ENCODE results near the gene RAD51. TPM values are rescaled to one million over a fixed set of nuclear protein-coding genes. Genes with fewer than 3 reads are reported as not detected.

RAD51 gene
- total RNA-seq, 1 experiment from 2014 or later = 20.9 TPM

- H2AFZ ChIP-seq (ENCODE audit: low read depth, low read length, poor library complexity, severe bottlenecking) = no peak overlapping the region
- no peak for ATAC-seq
- peaks cover 12% of the 10 kb centered on the region in 2 experiments; a peak in 3 of 4 replicates for H3K36me3 ChIP-seq (ENCODE audit: control insufficient read depth in 1 of 2, insufficient read depth in 2 of 2, low read length in 2 of 2)
- intact Hi-C loops (cut with micrococcal nuclease) = no loop called here
- no peaks in the 10 kb centered on the region for H3K27me3 ChIP-seq (ENCODE audit: insufficient read depth, low read length)
- no peak for DNase-seq (ENCODE audit: low read depth, low spot score)
- H3K9me2 ChIP-seq (ENCODE audit: insufficient read depth) = no peaks in the 10 kb centered on the region
- H3K4me2 ChIP-seq (ENCODE audit: low read length) = no peak overlapping the region
- H3K4me3 ChIP-seq (replicated peaks in 1 of 2; ENCODE audit: low read depth in 1 of 2, low read length in 2 of 2) = no peak overlapping the region
- no peaks in the 10 kb centered on the region for H4K20me1 ChIP-seq (ENCODE audit: insufficient read depth)
- H3K79me2 ChIP-seq (ENCODE audit: insufficient read depth, low read length) = peaks cover 27% of the 10 kb centered on the region
- BruUV-seq (replicated peaks) = no TSS peak
- RAD21 ChIA-PET (ENCODE audit: low non-redundant PET in 1 of 2, low total read pairs in 2 of 2, uncharacterized antibody in 2 of 2, unreplicated experiment in 2 of 2) = no interaction called here
- no peak for TF ChIP-seq SRF (IDR thresholded peaks at IDR 0.05; ENCODE audit: low read depth)
- TF ChIP-seq ELF1 (IDR thresholded peaks at IDR 0.05; ENCODE audit: borderline replicate concordance, low read depth) = no peak
- no peak for TF ChIP-seq RAD21 (IDR thresholded peaks at IDR 0.05; ENCODE audit: low read depth)
- no peak for TF ChIP-seq JUND (IDR thresholded peaks at IDR 0.05)
- TF ChIP-seq MAX (IDR thresholded peaks at IDR 0.05) = no peak
- TF ChIP-seq SIN3A (IDR thresholded peaks at IDR 0.05; ENCODE audit: low read depth) = no peak
- TF ChIP-seq, protein P1, sequence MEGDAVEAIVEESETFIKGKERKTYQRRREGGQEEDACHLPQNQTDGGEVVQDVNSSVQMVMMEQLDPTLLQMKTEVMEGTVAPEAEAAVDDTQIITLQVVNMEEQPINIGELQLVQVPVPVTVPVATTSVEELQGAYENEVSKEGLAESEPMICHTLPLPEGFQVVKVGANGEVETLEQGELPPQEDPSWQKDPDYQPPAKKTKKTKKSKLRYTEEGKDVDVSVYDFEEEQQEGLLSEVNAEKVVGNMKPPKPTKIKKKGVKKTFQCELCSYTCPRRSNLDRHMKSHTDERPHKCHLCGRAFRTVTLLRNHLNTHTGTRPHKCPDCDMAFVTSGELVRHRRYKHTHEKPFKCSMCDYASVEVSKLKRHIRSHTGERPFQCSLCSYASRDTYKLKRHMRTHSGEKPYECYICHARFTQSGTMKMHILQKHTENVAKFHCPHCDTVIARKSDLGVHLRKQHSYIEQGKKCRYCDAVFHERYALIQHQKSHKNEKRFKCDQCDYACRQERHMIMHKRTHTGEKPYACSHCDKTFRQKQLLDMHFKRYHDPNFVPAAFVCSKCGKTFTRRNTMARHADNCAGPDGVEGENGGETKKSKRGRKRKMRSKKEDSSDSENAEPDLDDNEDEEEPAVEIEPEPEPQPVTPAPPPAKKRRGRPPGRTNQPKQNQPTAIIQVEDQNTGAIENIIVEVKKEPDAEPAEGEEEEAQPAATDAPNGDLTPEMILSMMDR (IDR thresholded peaks at IDR 0.05 in 2 of 3, conservative IDR thresholded peaks at IDR 0.05 in 1 of 3; ENCODE audit: borderline replicate concordance in 1 of 3, insufficient read depth in 1 of 3, low read depth in 2 of 3, low read length in 2 of 3) = no peak
- H3K9ac ChIP-seq (ENCODE audit: low read length) = no peak overlapping the region
- peaks cover 2 to 5% of the 10 kb centered on the region in 2 experiments; a peak in 2 of 4 replicates for H3K4me1 ChIP-seq (ENCODE audit: control insufficient read depth in 1 of 2, insufficient read depth in 2 of 2, low read length in 2 of 2)
- no peaks in the 10 kb centered on the region for H3K9me3 ChIP-seq (ENCODE audit: control insufficient read depth in 1 of 2, insufficient read depth in 1 of 2, low read depth in 1 of 2, low read length in 2 of 2)
- H3K27ac ChIP-seq (ENCODE audit: low read depth, low read length) = no peak overlapping the region
- POLR2A ChIA-PET = no interaction called here
- CTCF ChIA-PET = no interaction called here
Measured at GRCh38 chr15:40749151-40749630, 54.2 kb downstream of the RAD51 start.

DNA sequence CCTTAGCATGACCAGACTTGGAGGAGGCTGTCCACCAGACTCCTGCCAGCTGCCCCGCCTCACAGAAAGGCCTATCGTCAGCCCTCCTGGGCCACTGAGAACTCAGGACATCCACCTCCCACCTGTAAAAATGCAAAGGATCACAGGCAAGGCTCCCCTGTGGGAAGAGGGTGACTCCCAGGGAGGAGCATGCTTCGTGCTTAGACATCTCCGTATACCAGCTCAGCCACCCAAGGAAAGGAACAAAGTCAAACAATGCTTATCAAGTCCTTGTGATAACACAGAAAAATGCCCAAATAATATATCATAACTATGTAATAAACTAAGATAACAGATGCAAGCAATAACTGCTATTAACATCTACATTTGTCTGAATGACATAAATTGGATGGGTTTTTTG lies 55.9 kb downstream of the RAD51 start:
- Histone ChIP-seq H3K4me3 (replicated peaks in 1 of 2; ENCODE audit: low read depth in 1 of 2, low read length in 2 of 2) (no peak overlapping the region), H3K79me2 (ENCODE audit: insufficient read depth, low read length) (peaks cover 35% of the 10 kb centered on the region), H3K36me3 (ENCODE audit: control insufficient read depth in 1 of 2, insufficient read depth in 2 of 2, low read length in 2 of 2) (peaks cover 12% of the 10 kb centered on the region in 2 experiments; a peak in 3 of 4 replicates), H3K4me2 (ENCODE audit: low read length) (no peak overlapping the region), H3K9me3 (ENCODE audit: control insufficient read depth in 1 of 2, insufficient read depth in 1 of 2, low read depth in 1 of 2, low read length in 2 of 2) (no peaks in the 10 kb centered on the region), H3K4me1 (ENCODE audit: control insufficient read depth in 1 of 2, insufficient read depth in 2 of 2, low read length in 2 of 2) (peaks cover 7 to 15% of the 10 kb centered on the region in 2 experiments), H3K27ac (ENCODE audit: low read depth, low read length) (no peak overlapping the region), H3K9ac (ENCODE audit: low read length) (no peak overlapping the region), H3K9me2 (ENCODE audit: insufficient read depth) (no peaks in the 10 kb centered on the region), H3K27me3 (ENCODE audit: insufficient read depth, low read length) (no peaks in the 10 kb centered on the region), H4K20me1 (ENCODE audit: insufficient read depth) (no peaks in the 10 kb centered on the region), H2AFZ (ENCODE audit: low read depth, low read length, poor library complexity, severe bottlenecking) (no peak overlapping the region)
- RAD21 ChIA-PET (ENCODE audit: low non-redundant PET in 1 of 2, low total read pairs in 2 of 2, uncharacterized antibody in 2 of 2, unreplicated experiment in 2 of 2) = no interaction called here
- DNase-seq (ENCODE audit: low read depth, low spot score) (no peak), ATAC-seq (no peak)
- CTCF ChIA-PET = no interaction called here
- POLR2A ChIA-PET = interaction anchor here (0.5 kb wide), 1 partner anchor 50 kb away, joined by 5 read pairs; no protein-coding TSS in a partner anchor
- BruUV-seq (replicated peaks) = no TSS peak
- intact Hi-C loops (cut with micrococcal nuclease) = no loop called here
- TF ChIP-seq FOSL1 (IDR thresholded peaks at IDR 0.05; ENCODE audit: low read depth) (no peak), EZH2phosphoT487 (IDR thresholded peaks at IDR 0.05; ENCODE audit: borderline replicate concordance) (no peak), JUND (IDR thresholded peaks at IDR 0.05) (no peak), ATF3 (IDR thresholded peaks at IDR 0.05) (no peak), POLR2A (IDR thresholded peaks at IDR 0.05; ENCODE audit: borderline replicate concordance, extremely low read depth, insufficient read depth, insufficient read length) (no peak), EZH2 (IDR thresholded peaks at IDR 0.05) (no peak), ELF1 (IDR thresholded peaks at IDR 0.05; ENCODE audit: borderline replicate concordance, low read depth) (no peak), EGR1 (IDR thresholded peaks at IDR 0.05; ENCODE audit: low read depth) (no peak)
- TF ChIP-seq, protein P2, sequence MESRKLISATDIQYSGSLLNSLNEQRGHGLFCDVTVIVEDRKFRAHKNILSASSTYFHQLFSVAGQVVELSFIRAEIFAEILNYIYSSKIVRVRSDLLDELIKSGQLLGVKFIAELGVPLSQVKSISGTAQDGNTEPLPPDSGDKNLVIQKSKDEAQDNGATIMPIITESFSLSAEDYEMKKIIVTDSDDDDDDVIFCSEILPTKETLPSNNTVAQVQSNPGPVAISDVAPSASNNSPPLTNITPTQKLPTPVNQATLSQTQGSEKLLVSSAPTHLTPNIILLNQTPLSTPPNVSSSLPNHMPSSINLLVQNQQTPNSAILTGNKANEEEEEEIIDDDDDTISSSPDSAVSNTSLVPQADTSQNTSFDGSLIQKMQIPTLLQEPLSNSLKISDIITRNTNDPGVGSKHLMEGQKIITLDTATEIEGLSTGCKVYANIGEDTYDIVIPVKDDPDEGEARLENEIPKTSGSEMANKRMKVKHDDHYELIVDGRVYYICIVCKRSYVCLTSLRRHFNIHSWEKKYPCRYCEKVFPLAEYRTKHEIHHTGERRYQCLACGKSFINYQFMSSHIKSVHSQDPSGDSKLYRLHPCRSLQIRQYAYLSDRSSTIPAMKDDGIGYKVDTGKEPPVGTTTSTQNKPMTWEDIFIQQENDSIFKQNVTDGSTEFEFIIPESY (IDR thresholded peaks at IDR 0.05; ENCODE audit: extremely low read depth, insufficient replicate concordance, low read length) = no peak
- TF ChIP-seq, protein P1 (IDR thresholded peaks at IDR 0.05 in 2 of 3, conservative IDR thresholded peaks at IDR 0.05 in 1 of 3; ENCODE audit: borderline replicate concordance in 1 of 3, insufficient read depth in 1 of 3, low read depth in 2 of 3, low read length in 2 of 3) = no peak

Measured in HCT116 (cell line).